HAP-1 (cell line): ENCODE measurements around the gene FAS.
A peak's percentile ranks its signal among the peaks of the same experiment; 100 is the strongest.

Experiments
- DNase-seq, 2 experiments: peaks; one replicate each; pipeline ENCODE4 v3.0.0-alpha.2; 2016 to 2020; ENCODE audit warnings: low spot score in 2 of 2
- H3K27me3 ChIP-seq: fragments of 250-450 bp; sonication (Bioruptor Pico); 2 replicates; pipeline ENCODE4 v1.5.1; 2020; ENCODE audit warnings: low read depth, mild to moderate bottlenecking, moderate library complexity
- H3K36me3 ChIP-seq: fragments of 250-450 bp; sonication (Bioruptor Pico); replicated peaks from 2 replicates; pipeline ENCODE4 v1.5.1; 2020; ENCODE audit warnings: mild to moderate bottlenecking
- H3K4me1 ChIP-seq: fragments of 250-450 bp; sonication (Bioruptor Pico); 2 replicates; pipeline ENCODE4 v1.5.1; 2020; ENCODE audit warnings: mild to moderate bottlenecking
- H3K4me3 ChIP-seq: fragments of 250-450 bp; sonication (Bioruptor Pico); 2 replicates; pipeline ENCODE4 v1.5.1; 2020; ENCODE audit warnings: mild to moderate bottlenecking, moderate library complexity
- H3K9me3 ChIP-seq: fragments of 250-450 bp; sonication (Bioruptor Pico); 2 replicates; pipeline ENCODE4 v1.5.1; 2020; ENCODE audit warnings: mild to moderate bottlenecking, moderate library complexity
- in situ Hi-C: fragments of 300-500 bp; cut with MboI; formaldehyde crosslinking; loops from 3 replicates; pipeline ENCODE4 v1.14.3; 2020; ENCODE audit warnings: low sequenced_read_pairs, inconsistent platforms, mixed read lengths

The FAS gene

GRCh38 chr10:88960802-88961201, 29.8 kb upstream of the FAS start:
- Histone ChIP-seq H3K9me3 (no peaks in the 10 kb centered on the region), H3K4me3 (no peak overlapping the region), H3K27me3 (no peaks in the 10 kb centered on the region; the same call in 1 of the 2 replicates), H3K36me3 (no peaks in the 10 kb centered on the region), H3K4me1 (no peaks in the 10 kb centered on the region)
- in situ Hi-C loops, result no loop called here
- no peak for DNase-seq

- no peaks in the 10 kb centered on the region for H3K36me3 ChIP-seq
- no peak for DNase-seq
- H3K27me3 ChIP-seq, result no peaks in the 10 kb centered on the region; the same call in 1 of the 2 replicates
- no peaks in the 10 kb centered on the region for H3K4me1 ChIP-seq
- H3K4me3 ChIP-seq, result no peak overlapping the region
- no peaks in the 10 kb centered on the region for H3K9me3 ChIP-seq
- in situ Hi-C loops, result no loop called here
Observed at GRCh38 chr10:88961266-88961665, 29.3 kb upstream of the FAS start.

DNA sequence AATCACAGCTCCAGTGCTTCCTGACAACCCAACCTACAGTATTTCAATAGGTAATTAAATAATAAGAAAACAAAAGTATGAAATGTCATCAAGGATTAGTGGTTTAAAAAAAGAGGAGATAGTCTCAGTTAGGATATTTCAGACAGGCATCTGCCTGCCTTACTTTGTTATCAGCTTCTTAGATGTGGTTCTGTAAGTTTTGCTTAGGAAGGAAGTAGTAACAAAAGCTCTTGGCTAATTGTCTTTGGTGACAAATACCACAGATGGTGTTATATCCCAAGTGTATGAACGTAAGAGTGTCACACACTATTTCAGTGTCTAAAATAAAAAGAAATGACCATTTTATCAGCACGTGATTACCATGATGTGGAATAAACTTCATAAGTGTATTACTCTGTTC, 28.3 kb upstream of the FAS start:
- Histone ChIP-seq H3K4me3 (no peak overlapping the region), H3K9me3 (no peaks in the 10 kb centered on the region), H3K36me3 (no peaks in the 10 kb centered on the region), H3K27me3 (no peaks in the 10 kb centered on the region; the same call in 1 of the 2 replicates), H3K4me1 (no peaks in the 10 kb centered on the region)
- no peak for DNase-seq
- in situ Hi-C loops, result no loop called here

- H3K4me3 ChIP-seq, result no peak overlapping the region
- H3K4me1 ChIP-seq, result no peaks in the 10 kb centered on the region
- no peaks in the 10 kb centered on the region for H3K36me3 ChIP-seq
- DNase-seq, result no peak
- in situ Hi-C loops, result no loop called here
- H3K27me3 ChIP-seq, result no peaks in the 10 kb centered on the region; the same call in 1 of the 2 replicates
- no peaks in the 10 kb centered on the region for H3K9me3 ChIP-seq
Observed at GRCh38 chr10:88963318-88963717, 27.3 kb upstream of the FAS start.

- Histone ChIP-seq H3K4me3 (no peak overlapping the region), H3K27me3 (no peaks in the 10 kb centered on the region), H3K36me3 (no peaks in the 10 kb centered on the region), H3K9me3 (no peaks in the 10 kb centered on the region), H3K4me1 (no peaks in the 10 kb centered on the region)
- in situ Hi-C loops, result no loop called here
- no peak for DNase-seq
Observed at GRCh38 chr10:88964360-88964759, 26.2 kb upstream of the FAS start.

DNA sequence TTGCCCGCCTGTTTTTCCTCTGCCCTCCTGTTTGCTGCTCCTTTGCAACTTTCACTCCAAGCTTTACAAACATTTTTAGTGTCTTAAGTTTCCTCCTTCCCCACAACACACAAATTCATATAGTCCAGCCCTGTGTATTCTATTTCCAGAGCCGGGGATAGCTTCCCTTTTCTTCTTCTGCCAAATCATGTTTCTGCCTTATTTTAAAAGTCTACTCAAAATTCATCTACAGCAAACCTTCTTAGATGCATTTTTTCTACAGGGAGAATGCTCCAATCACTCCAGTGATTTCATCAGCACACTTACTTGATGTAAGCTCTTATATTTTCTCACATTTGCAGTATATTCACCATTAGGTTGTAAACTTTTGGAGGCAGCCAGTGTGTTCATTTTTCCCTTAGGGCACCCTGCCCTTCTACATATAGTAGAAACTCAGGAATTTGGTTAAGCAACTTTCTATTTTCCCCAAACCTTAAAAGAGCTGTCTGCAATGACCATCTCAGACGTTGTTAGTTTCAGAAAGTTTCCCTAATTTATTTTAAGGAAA, 25.7 kb upstream of the FAS start:
- Histone ChIP-seq H3K4me1 (no peaks in the 10 kb centered on the region), H3K9me3 (no peaks in the 10 kb centered on the region), H3K27me3 (no peaks in the 10 kb centered on the region), H3K36me3 (no peaks in the 10 kb centered on the region), H3K4me3 (no peak overlapping the region)
- in situ Hi-C loops, result no loop called here
- no peak for DNase-seq

GRCh38 chr10:88966797-88967196, 23.8 kb upstream of the FAS start:
- DNase-seq, result no peak
- in situ Hi-C loops, result no loop called here
- no peaks in the 10 kb centered on the region for H3K4me1 ChIP-seq
- no peaks in the 10 kb centered on the region for H3K36me3 ChIP-seq
- H3K27me3 ChIP-seq, result no peaks in the 10 kb centered on the region
- H3K9me3 ChIP-seq, result no peaks in the 10 kb centered on the region
- H3K4me3 ChIP-seq, result no peak overlapping the region

DNA sequence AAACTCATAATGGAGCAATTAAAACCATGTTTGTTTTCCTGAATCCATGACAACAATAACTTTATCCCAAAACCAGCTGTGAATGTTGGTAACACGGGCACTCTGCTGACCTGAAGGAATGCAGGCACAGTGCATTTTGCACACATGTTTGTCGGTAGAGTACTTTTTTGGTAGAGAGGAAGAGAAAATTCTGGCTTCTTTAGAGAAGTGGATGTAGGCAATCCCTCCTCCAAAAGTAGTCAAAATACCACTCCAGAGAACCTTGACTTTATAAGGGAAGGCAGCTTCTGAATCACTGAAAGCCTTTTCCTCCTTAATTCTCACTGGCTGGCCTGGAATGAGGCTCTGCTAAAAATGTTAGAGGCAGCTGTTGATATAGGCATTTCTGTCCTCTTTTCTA, 22.2 kb upstream of the FAS start:
- in situ Hi-C loops, result no loop called here
- no peak overlapping the region for H3K4me3 ChIP-seq
- no peaks in the 10 kb centered on the region for H3K36me3 ChIP-seq
- no peak for DNase-seq
- H3K27me3 ChIP-seq, result no peaks in the 10 kb centered on the region
- H3K9me3 ChIP-seq, result no peaks in the 10 kb centered on the region
- H3K4me1 ChIP-seq, result no peaks in the 10 kb centered on the region

DNA sequence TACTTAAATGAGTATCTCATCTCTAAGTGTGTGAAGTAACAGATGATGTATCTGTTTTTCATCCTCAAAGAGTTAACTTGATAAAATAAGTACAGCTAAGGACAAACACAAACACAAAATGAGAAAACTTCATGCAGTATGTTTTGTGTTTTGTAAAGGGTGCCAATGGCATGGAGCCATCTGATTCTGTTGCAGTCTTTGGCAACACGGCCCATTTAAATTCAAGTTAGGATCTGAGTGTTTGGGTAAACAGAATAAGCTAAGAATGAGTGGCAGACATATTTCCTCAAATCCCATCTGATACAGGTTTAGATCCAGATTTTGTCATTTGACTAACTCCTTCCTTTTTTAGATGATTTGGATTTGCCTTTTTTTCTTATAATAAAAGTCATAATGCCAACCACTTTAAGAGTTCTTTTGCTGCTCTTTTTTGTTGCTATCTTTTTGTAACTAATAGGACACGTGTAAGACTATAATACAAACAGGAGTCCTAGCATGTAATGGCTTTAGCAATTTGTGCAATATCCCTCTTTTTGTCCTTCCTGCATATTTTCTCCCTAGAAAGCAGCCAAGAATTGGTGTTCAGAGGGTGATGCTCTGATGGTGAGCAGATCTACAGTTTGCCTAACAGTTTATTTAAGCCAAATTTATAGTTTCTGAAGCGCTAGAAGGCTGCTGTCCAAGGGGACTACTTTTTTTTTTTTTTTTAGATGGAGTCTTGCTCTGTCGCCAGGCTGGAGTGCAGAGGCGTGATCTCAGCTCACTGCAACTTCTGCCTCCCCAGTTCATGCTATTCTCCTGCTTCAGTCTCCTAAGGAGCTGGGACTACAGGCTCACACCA, 19.2 kb upstream of the FAS start:
- Histone ChIP-seq H3K9me3 (no peaks in the 10 kb centered on the region), H3K4me3 (no peak overlapping the region), H3K27me3 (no peaks in the 10 kb centered on the region), H3K36me3 (no peaks in the 10 kb centered on the region), H3K4me1 (no peaks in the 10 kb centered on the region)
- no peak for DNase-seq
- in situ Hi-C loops, result no loop called here

GRCh38 chr10:88974012-88974411, 16.6 kb upstream of the FAS start:
- DNase-seq, result no peak
- no peak overlapping the region for H3K4me3 ChIP-seq
- H3K36me3 ChIP-seq, result no peaks in the 10 kb centered on the region
- H3K27me3 ChIP-seq, result no peaks in the 10 kb centered on the region
- in situ Hi-C loops, result no loop called here
- no peaks in the 10 kb centered on the region for H3K4me1 ChIP-seq
- H3K9me3 ChIP-seq, result no peaks in the 10 kb centered on the region

DNA sequence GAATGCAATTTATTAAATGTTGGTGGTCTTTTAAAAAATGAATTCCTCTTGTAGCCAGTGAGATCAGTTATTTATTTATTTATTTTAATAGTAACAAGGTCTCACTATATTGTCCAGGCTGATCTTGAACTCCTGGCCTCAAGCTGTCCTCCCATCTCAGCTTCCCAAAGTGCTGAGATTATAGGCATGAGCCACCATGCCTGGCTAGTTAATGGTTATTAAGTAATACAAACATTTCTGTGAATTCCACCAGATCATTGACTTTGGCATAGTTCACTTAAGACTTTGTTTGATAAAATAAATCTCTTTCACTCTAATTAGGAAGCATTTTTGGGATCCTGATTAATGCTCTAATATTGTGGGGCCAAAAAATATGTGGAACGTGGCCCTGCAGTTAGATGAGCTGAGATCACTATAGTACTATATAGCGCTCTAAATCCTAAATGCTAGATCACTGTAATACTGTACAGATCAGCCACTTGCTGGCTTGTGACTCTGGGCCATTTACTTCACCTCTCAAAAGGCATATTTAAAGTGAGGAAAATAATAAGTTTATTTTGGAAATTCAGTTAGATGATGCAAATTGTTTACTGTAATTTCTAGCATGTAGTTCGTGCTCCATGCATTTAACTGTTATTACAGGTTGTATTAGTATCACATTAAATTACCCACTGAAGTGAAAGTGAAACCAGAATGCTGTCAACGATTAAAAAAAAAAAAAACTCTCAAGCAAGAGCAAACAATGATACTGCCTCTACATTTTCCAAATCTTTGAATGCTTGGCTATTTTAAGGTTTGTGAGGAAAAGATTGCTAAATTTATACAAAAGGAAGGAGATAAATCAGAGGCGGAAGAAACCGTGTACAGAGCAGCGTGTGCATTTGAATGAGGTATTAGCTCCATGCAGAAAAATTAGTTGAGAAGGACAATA, 15.9 kb upstream of the FAS start:
- Histone ChIP-seq H3K9me3 (no peaks in the 10 kb centered on the region), H3K4me3 (peak overlapping the region; percentile 24), H3K36me3 (no peaks in the 10 kb centered on the region), H3K4me1 (no peaks in the 10 kb centered on the region), H3K27me3 (no peaks in the 10 kb centered on the region)
- in situ Hi-C loops, result no loop called here
- peak in 1 of 2 experiments; percentile 4 for DNase-seq

DNA sequence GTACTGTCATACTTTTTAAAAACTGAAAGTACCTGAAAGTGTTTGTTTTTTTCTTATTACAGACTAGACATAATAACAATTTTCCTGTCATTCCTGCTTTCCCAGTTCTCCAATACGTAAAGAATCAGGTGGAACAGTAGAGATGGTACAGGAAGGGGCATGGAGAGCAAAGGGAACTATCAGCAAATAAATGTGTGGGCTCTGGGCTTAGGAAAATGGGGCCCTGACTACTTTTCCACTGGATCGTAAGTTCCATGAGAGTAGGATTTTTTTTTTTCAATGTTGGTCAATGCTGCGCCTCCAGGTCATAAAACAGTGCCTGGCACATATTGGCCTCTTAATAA, 15.2 kb upstream of the FAS start:
- Histone ChIP-seq H3K4me3 (peak overlapping the region; percentile 24), H3K36me3 (no peaks in the 10 kb centered on the region), H3K27me3 (no peaks in the 10 kb centered on the region), H3K4me1 (no peaks in the 10 kb centered on the region), H3K9me3 (no peaks in the 10 kb centered on the region)
- no peak for DNase-seq
- in situ Hi-C loops, result no loop called here

- Histone ChIP-seq H3K36me3 (no peaks in the 10 kb centered on the region), H3K4me1 (no peaks in the 10 kb centered on the region), H3K9me3 (no peaks in the 10 kb centered on the region), H3K27me3 (no peaks in the 10 kb centered on the region), H3K4me3 (no peak overlapping the region)
- DNase-seq, result no peak
- in situ Hi-C loops, result no loop called here
Observed at GRCh38 chr10:88978463-88978862, 12.1 kb upstream of the FAS start.

GRCh38 chr10:88979153-88979562, 11.4 kb upstream of the FAS start:
- Histone ChIP-seq H3K9me3 (no peaks in the 10 kb centered on the region), H3K36me3 (no peaks in the 10 kb centered on the region), H3K4me3 (no peak overlapping the region), H3K27me3 (no peaks in the 10 kb centered on the region), H3K4me1 (no peaks in the 10 kb centered on the region)
- DNase-seq, result no peak
- in situ Hi-C loops, result no loop called here
